ENCODE results near the gene NDC1.

GRCh38 chr1:53716150-53716549 lies 121.9 kb downstream of the NDC1 start:
- no peak for TF ChIP-seq CTCF (conservative IDR thresholded peaks at IDR 0.05 in 1 of 2, IDR thresholded peaks at IDR 0.05 in 1 of 2; ENCODE audit: extremely low read depth in 1 of 2, insufficient read depth in 1 of 2, low read depth in 1 of 2, low read length in 2 of 2)
- no peak for TF ChIP-seq EZH2 (IDR thresholded peaks at IDR 0.05; ENCODE audit: borderline replicate concordance, low read length)

Measured in mammary epithelial cell (primary cell).